Measurements from ENCODE around the gene PROK1. TPM values are rescaled to one million over a fixed set of nuclear protein-coding genes. Genes with fewer than 3 reads are reported as not detected.

Gene PROK1
- total and polyA plus RNA-seq, 10 of the 15 experiments (the other 5 are each of a cell fraction or from before 2014, with no cell fraction given) = not detected

- TF ChIP-seq ZNF592 (IDR thresholded peaks at IDR 0.05) (no peak), MTA2 (IDR thresholded peaks at IDR 0.05; ENCODE audit: low read depth) (no peak), RELB (IDR thresholded peaks at IDR 0.05; ENCODE audit: low read depth) (no peak)
Measured at GRCh38 chr1:110460253-110461220, 9.6 kb downstream of the PROK1 start (continued).

- SMC1A ChIA-PET (ENCODE audit: uncharacterized antibody, unreplicated experiment) = interaction anchor here (1.1 to 2.2 kb wide), 3 partner anchors 34 to 255 kb away, joined by 4 to 9 read pairs (median 5); no protein-coding TSS in a partner anchor
- Histone ChIP-seq H3K4me2 (ENCODE audit: control insufficient read depth, insufficient read depth) (no peak overlapping the region), H3K27me3 (replicated peaks in 1 of 2; ENCODE audit: control insufficient read depth in 2 of 2, insufficient read depth in 2 of 2, low read length in 1 of 2) (no peaks in the 10 kb centered on the region; a peak in 1 of 4 replicates), H3K79me2 (ENCODE audit: control insufficient read depth, insufficient read depth, low read length) (no peaks in the 10 kb centered on the region), H3K9ac (ENCODE audit: control insufficient read depth, insufficient read depth, low read length) (no peak overlapping the region), H3K36me3 (ENCODE audit: control insufficient read depth in 2 of 2, insufficient read depth in 2 of 2, low read length in 1 of 2) (no peaks in the 10 kb centered on the region), H4K20me1 (ENCODE audit: control insufficient read depth, insufficient read depth) (no peaks in the 10 kb centered on the region), H2AFZ (ENCODE audit: control insufficient read depth, low read depth, low read length) (no peak overlapping the region), H3K4me1 (ENCODE audit: control insufficient read depth, insufficient read depth, low read length) (no peaks in the 10 kb centered on the region), H3K4me3 (no peak overlapping the region), H3K27ac (ENCODE audit: control insufficient read depth, insufficient read depth) (no peak overlapping the region), H3K9me3 (replicated peaks; ENCODE audit: control insufficient read depth, insufficient read depth, low read length) (no peaks in the 10 kb centered on the region)
- DNase-seq (ENCODE audit: low read depth, low spot score) (no peak), ATAC-seq (no peak), FAIRE-seq (no peak)
- POLR2A ChIA-PET = no interaction called here
- intact Hi-C loops (cut with micrococcal nuclease; ENCODE audit: unreplicated experiment) = loop anchor here (10.0 kb wide), 1 partner anchor 377 kb away; no protein-coding TSS in a partner anchor
- CTCF ChIA-PET = interaction anchor here (0.7 to 8.6 kb wide), 8 partner anchors 20 to 269 kb away, joined by 3 to 122 read pairs (median 12); no protein-coding TSS in a partner anchor
- RAD21 ChIA-PET (ENCODE audit: unreplicated experiment) = interaction anchor here (0.9 to 1.0 kb wide), 2 partner anchors 255 to 259 kb away, joined by 3 to 4 read pairs; no protein-coding TSS in a partner anchor
- in situ Hi-C loops (cut with MboI) = loop anchor here (5.0 kb wide), 1 partner anchor 260 kb away; no protein-coding TSS in a partner anchor
- BruUV-seq (replicated peaks) = no TSS peak
- 44% methylated on average over 2 of the region's 2 CpGs for WGBS (ENCODE audit: insufficient coverage, insufficient replicate concordance, low lambda C conversion rate, missing lambda C conversion rate)
- TF ChIP-seq PML (IDR thresholded peaks at IDR 0.05; ENCODE audit: low read length) (no peak), E2F4 (IDR thresholded peaks at IDR 0.05; ENCODE audit: low read depth, low read length) (no peak), NFXL1 (IDR thresholded peaks at IDR 0.05; ENCODE audit: borderline replicate concordance) (no peak), KAT2A (conservative IDR thresholded peaks at IDR 0.05; ENCODE audit: control insufficient read depth, low read depth, low read length) (no peak), EZH2 (IDR thresholded peaks at IDR 0.05; ENCODE audit: borderline replicate concordance, control insufficient read depth, low read depth, low read length) (no peak), RELA (IDR thresholded peaks at IDR 0.05; ENCODE audit: borderline replicate concordance, partially characterized antibody) (no peak), BMI1 (IDR thresholded peaks at IDR 0.05; ENCODE audit: borderline replicate concordance) (no peak), PBX3 (IDR thresholded peaks at IDR 0.05; ENCODE audit: insufficient replicate concordance, low read depth, low read length) (no peak), CBX5 (IDR thresholded peaks at IDR 0.05; ENCODE audit: low read depth) (no peak)
Measured at GRCh38 chr1:110462093-110462492, 11.1 kb downstream of the PROK1 start.
